Upper lobe of left lung (tissue), 6 donors: ENCODE data around the gene DNAJB2. TPM values are rescaled to one million over a fixed set of nuclear protein-coding genes. Genes with fewer than 3 reads are reported as not detected.

ENCODE experiments used
- ATAC-seq, 2 donors: fragments of 200-7000 bp; cut with Tn5 transposase; one replicate each; pipeline ENCODE4 v1.9.1; 2022; ENCODE audit warnings: mild to moderate bottlenecking in 2 of 2, moderate library complexity in 2 of 2; ENCODE audit not compliant: low FRiP score in 2 of 2
- DNase-seq, 2 donors: peaks; one replicate each; pipeline ENCODE4 v3.0.0-alpha.2; 2019 to 2020
- H3K27ac ChIP-seq, 4 donors: fragments of 200-600 bp; sonication (generic); one replicate each; pipeline ENCODE4 v1.5.1; 2016 to 2019
- H3K27me3 ChIP-seq, 4 donors: fragments of 200-600 bp; sonication (generic); one replicate each; pipeline ENCODE4 v1.5.1; 2017 to 2019
- H3K36me3 ChIP-seq, 4 donors: fragments of 200-600 bp; sonication (generic); one replicate each; pipeline ENCODE4 v1.5.1; 2016 to 2019
- H3K4me1 ChIP-seq, 4 donors: fragments of 200-600 bp; sonication (generic); one replicate each; pipeline ENCODE4 v1.5.1; 2018 to 2019
- H3K4me3 ChIP-seq, 4 donors: fragments of 200-600 bp; sonication (generic); one replicate each; pipeline ENCODE4 v1.5.1; 2017 to 2019; ENCODE audit warnings: mild to moderate bottlenecking in 2 of 4, moderate library complexity in 1 of 4
- H3K9me3 ChIP-seq, 4 donors: fragments of 200-600 bp; sonication (generic); one replicate each; pipeline ENCODE4 v1.5.1; 2018 to 2019
- EP300 ChIP-seq, 4 donors: sonication (generic); formaldehyde crosslinking; IDR thresholded peaks; one replicate each; pipeline ENCODE4 v1.5.1; 2017; ENCODE audit warnings: antibody characterized with exemption in 4 of 4, control low read depth in 2 of 4
- POLR2A ChIP-seq, 4 donors: fragments of 450-650 bp; IDR thresholded peaks; one replicate each; pipeline ENCODE4 v1.5.1; 2016 to 2017; ENCODE audit warnings: antibody characterized with exemption in 4 of 4, mild to moderate bottlenecking in 2 of 4
- POLR2AphosphoS5 ChIP-seq, 2 donors: sonication (generic); formaldehyde crosslinking; IDR thresholded peaks; one replicate each; pipeline ENCODE4 v1.5.1; 2017; ENCODE audit warnings: antibody characterized with exemption in 2 of 2
- WGBS, 2 donors: methylation state at CpG; one replicate each; pipeline ENCODE4 v1.1.5; 2017 to 2018; 5-methylcytosine and 5-hydroxymethylcytosine counted together
- total RNA-seq, 6 donors: library from RNA; depleted of rRNA in 4 of 6; stranded (reverse); fragments of >200 nt in 4 of 6; gene quantifications; one replicate each; pipeline versions ENCODE4 v1.1.0 to v1.2.1, GENCODE V29; 2016 to 2021
- TF ChIP-seq, protein P1 (sequence below), 6 experiments: fragments of 450-650 bp in 4 of 6; fragments of 200-600 bp in 2 of 6; sonication (generic) in 2 of 6; IDR thresholded peaks; one replicate each; pipeline ENCODE4 v1.5.1; 2016 to 2019; ENCODE audit warnings: antibody characterized with exemption in 6 of 6
- donor health status: DM: no; HTN: no; CAD: no; lungs with moderate emphysema.
- donor health status: DM: no; HTN: yes; CAD: no; lungs with severe emphysema.

The DNAJB2 gene
- total RNA-seq, 6 donors from 2014 or later = 58.6 to 86.1 (median 75.5) TPM

DNA sequence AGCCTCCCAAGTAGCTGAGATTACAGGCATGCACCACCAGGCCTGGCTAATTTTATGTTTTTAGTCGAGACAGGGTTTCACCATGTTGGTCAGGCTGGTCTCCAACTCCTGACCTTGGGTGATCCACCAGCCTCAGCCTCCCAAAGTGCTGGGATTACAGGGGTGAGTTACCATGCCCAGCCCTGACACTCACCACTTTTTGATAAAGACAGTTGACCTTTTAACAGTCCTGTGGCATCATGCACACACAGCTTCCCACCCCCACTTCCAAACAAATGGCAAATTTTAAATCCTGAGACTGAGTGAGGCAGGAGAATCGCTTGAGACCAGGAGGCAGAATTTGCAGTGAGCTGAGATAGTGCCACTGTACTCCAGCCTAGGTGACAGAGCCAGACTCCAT lies 6.2 kb upstream of the DNAJB2 start:
- no peak for ATAC-seq
- WGBS, 2 donors = 66 to 67% methylated on average over 2 of the region's 2 CpGs
- Histone ChIP-seq H3K27me3 (no peaks in the 10 kb centered on the region), H3K4me3 (no peak overlapping the region), H3K4me1 (peaks cover 4 to 7% (median 7%) of the 10 kb centered on the region in 4 donors), H3K36me3 (no peaks in the 10 kb centered on the region), H3K27ac (no peak overlapping the region), H3K9me3 (no peaks in the 10 kb centered on the region)
- TF ChIP-seq POLR2A (IDR thresholded peaks at IDR 0.05) (no peak), EP300 (IDR thresholded peaks at IDR 0.05) (no peak), POLR2AphosphoS5 (IDR thresholded peaks at IDR 0.05) (no peak)
- TF ChIP-seq, protein P1, sequence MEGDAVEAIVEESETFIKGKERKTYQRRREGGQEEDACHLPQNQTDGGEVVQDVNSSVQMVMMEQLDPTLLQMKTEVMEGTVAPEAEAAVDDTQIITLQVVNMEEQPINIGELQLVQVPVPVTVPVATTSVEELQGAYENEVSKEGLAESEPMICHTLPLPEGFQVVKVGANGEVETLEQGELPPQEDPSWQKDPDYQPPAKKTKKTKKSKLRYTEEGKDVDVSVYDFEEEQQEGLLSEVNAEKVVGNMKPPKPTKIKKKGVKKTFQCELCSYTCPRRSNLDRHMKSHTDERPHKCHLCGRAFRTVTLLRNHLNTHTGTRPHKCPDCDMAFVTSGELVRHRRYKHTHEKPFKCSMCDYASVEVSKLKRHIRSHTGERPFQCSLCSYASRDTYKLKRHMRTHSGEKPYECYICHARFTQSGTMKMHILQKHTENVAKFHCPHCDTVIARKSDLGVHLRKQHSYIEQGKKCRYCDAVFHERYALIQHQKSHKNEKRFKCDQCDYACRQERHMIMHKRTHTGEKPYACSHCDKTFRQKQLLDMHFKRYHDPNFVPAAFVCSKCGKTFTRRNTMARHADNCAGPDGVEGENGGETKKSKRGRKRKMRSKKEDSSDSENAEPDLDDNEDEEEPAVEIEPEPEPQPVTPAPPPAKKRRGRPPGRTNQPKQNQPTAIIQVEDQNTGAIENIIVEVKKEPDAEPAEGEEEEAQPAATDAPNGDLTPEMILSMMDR (IDR thresholded peaks at IDR 0.05) = no peak
- DNase-seq = no peak

DNA sequence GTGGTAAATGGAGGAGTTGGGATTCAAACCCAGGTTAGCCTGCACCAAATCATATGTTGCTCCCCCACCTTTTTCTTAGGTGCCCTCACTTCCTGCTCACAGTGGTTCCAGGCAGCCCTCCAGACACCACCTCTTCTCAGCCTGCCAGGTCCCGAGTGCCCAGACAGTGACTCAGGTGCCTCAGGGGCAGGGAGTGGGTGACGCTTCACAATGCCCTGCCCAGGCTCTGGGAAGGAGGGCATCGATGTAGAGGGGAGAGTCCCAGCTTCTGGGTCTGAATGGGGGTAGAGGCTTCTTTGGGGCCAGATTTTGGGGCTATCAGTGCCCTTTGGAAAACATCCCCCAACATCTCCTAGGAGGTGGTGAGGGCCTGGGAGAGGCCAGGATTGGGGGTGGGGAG lies 5.2 kb upstream of the DNAJB2 start:
- no peak overlapping the region for H3K4me3 ChIP-seq
- H3K4me1 ChIP-seq = peaks cover 12 to 16% (median 16%) of the 10 kb centered on the region in 4 donors
- peak overlapping the region; percentile 62 to 78 (median 68) for H3K27ac ChIP-seq
- peak in 1 of 2 donors; percentile 40 for TF ChIP-seq POLR2AphosphoS5 (IDR thresholded peaks at IDR 0.05)
- TF ChIP-seq, protein P1 (IDR thresholded peaks at IDR 0.05) = no peak
- TF ChIP-seq POLR2A (IDR thresholded peaks at IDR 0.05) = no peak
- TF ChIP-seq EP300 (IDR thresholded peaks at IDR 0.05) = no peak
- DNase-seq (no peak), ATAC-seq (no peak)
- H3K9me3 ChIP-seq = no peaks in the 10 kb centered on the region
- H3K36me3 ChIP-seq = no peaks in the 10 kb centered on the region
- no peaks in the 10 kb centered on the region for H3K27me3 ChIP-seq
- 82% methylated on average over 2 of the region's 3 CpGs; no CpG with 5 or more reads in 1 of the 2 donors for WGBS, 2 donors

DNA sequence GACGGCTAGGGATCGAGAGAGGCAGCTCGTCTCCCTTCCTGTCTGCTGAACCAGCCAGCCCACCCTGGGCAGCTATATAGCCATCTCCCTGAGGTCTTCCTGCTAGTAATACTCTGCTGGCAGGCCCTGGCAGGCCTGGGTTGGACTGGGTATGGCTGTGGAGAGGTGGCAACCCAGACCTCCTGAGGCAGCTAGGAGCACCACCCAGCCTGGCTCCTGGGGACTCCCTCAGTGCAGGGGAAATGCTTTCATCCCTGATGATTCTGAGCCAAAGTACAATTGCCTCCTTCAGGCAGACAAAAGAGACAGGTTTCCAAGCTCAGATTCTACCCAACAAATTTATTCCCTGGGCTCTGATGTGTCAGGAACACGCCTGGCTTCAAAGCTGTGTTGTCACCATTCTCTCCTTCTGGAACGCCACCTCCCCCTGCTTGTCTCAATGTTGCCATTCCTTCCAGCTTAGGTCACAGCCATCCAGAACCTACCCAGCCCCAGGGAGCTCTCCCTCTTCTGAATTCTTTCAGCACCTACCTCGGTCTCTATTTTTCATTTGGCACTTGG lies 4.7 kb upstream of the DNAJB2 start:
- H3K36me3 ChIP-seq = no peaks in the 10 kb centered on the region
- ATAC-seq (peak in 1 of 2 donors; percentile 23), DNase-seq (peak in 1 of 2 donors; percentile 46)
- H3K9me3 ChIP-seq = no peaks in the 10 kb centered on the region
- peak in 1 of 4 donors; percentile 40 for TF ChIP-seq POLR2A (IDR thresholded peaks at IDR 0.05)
- TF ChIP-seq, protein P1 (IDR thresholded peaks at IDR 0.05) = no peak
- TF ChIP-seq POLR2AphosphoS5 (IDR thresholded peaks at IDR 0.05) = no peak
- no peak for TF ChIP-seq EP300 (IDR thresholded peaks at IDR 0.05)
- peak overlapping the region; percentile 62 to 78 (median 68) for H3K27ac ChIP-seq
- WGBS, 2 donors = 41 to 43% methylated on average over 4 to 6 of the region's 6 CpGs
- no peaks in the 10 kb centered on the region for H3K27me3 ChIP-seq
- H3K4me1 ChIP-seq = peaks cover 12 to 16% (median 16%) of the 10 kb centered on the region in 4 donors
- H3K4me3 ChIP-seq = no peak overlapping the region

DNA sequence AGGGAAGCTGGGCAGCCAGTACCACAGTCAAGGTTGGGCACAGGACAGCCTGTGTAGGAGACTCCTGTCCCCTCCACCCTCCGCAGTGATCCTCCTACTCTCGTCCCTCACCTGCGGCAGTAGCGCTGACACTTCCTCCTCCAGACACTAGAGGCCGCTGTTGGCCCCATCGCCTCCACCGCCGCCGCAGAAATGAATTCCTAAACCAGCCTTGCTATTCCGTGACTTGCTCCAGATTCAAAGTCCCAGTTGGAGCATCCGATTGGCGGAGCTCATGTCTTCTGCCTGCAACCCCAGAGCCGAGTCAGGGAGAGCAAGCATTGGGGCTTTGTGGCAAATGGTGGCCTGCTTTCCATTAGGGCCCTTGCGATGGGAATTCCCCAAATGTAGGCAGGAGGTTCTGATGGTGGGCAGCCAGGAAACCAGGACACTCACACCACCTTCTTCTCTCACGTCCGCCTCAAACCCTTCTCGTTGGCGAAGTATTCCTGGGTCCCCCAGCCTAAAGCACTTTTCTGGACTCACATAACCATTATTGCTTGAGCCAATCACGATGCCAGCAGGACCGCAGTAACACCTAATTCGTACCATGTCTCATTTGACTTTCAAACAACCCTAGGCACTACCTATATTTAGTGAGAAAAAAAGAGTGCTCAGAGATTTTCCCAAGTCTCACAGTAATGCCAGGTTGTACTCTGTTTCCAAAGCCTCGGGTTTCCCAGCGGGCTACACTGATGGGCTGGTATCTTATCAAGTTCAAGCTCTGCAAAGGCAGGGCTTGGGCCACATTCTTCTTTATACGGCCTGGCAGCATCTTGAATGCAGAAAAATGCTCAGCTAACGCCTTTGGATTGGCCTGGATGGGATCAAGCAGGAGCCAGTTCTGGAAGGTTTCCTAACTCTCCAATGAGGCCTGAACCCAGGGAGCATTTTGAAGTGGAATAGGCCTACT lies 1.2 kb upstream of the DNAJB2 start:
- TF ChIP-seq, protein P1 (IDR thresholded peaks at IDR 0.05) = peak; percentile 94 to 98 (median 95)
- TF ChIP-seq POLR2AphosphoS5 (IDR thresholded peaks at IDR 0.05) = no peak
- ATAC-seq = peak; percentile 70 to 82
- peaks cover 22 to 29% (median 24%) of the 10 kb centered on the region in 4 donors for H3K4me1 ChIP-seq
- DNase-seq = peak; percentile 85 to 89
- peak overlapping the region; percentile 96 to 100 (median 98) for H3K27ac ChIP-seq
- 28 to 35% methylated on average over 18 to 25 of the region's 25 CpGs for WGBS, 2 donors
- peak overlapping the region in 2 of 4 donors; percentile 14 to 18 for H3K4me3 ChIP-seq
- H3K9me3 ChIP-seq = no peaks in the 10 kb centered on the region
- no peaks in the 10 kb centered on the region for H3K27me3 ChIP-seq
- peaks cover 8 to 26% (median 21%) of the 10 kb centered on the region in 4 donors for H3K36me3 ChIP-seq
